ENCODE data around the gene GABRG3.
A peak's percentile ranks its signal among the peaks of the same experiment; 100 is the strongest.
"Not testable (repeated sequence)": the region's sequence is repeated elsewhere in the genome, so short reads cannot be mapped to it uniquely, and the experiment has no call there.

GABRG3 gene

DNA sequence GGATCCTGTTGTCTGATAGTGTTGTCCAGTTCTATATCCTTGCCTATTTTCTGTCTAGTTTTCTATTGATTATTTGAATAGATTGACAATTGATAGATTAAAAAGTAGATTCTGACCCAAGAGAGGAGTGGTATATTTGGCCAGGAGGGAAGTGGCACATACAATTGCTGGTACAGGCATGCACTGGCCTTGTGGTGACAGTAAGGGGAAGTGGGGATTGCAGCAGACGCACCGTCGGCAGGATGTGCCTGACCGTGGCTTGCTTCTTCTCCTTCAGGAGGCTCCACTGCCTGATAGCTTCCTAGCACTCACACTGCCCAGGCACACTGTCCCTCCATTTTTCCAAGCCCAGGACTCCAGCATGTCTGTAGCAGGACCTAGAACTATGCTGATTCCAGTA, 10.5 kb downstream of the GABRG3 start:
- DNase-seq (ENCODE audit: low read depth) = no peak
- no peak overlapping the region for H3K4me3 ChIP-seq (ENCODE audit: low read depth, low read length)

DNA sequence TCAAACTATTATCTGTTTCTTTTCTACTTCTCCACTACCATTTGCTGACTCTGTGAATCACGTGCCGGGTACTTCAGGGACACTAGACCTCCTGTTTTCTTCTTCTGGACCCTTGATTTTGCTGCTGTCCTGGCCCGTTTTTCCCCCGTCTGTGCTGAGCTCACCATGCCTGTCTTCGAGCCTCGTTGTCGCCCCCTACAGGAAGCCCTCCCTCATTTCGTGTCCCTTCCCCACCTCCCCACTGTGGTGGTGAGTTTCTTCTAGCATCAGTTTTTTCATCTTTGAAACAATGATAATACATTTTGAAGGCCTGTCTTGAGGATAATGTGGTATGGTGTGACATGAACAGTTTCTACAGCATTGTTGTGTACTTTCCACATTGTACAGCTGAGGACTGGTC, 12.8 kb downstream of the GABRG3 start:
- no peak for DNase-seq (ENCODE audit: low read depth)
- no peak overlapping the region for H3K4me3 ChIP-seq (ENCODE audit: low read depth, low read length)

DNA sequence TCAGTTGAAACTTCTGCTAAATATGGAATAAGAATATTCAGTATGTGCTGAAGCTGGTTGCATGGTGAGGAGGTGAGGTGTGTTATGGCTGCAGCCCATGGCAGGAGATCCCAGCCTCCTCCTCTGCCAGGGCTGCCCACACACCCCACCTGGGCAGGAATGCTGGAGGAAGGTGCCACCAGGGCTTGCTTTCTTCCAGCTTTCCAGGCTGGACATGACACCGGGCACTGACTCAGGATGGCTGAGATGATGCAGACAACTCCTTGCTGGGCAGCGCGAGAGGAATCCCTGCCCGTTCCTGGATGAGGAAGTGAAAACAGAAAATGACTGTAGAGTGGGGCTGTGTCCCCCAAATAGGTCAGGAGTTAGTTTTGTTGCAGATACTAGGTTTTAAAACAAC, 14.1 kb downstream of the GABRG3 start:
- no peak overlapping the region for H3K4me3 ChIP-seq (ENCODE audit: low read depth, low read length)
- DNase-seq (ENCODE audit: low read depth) = no peak

DNA sequence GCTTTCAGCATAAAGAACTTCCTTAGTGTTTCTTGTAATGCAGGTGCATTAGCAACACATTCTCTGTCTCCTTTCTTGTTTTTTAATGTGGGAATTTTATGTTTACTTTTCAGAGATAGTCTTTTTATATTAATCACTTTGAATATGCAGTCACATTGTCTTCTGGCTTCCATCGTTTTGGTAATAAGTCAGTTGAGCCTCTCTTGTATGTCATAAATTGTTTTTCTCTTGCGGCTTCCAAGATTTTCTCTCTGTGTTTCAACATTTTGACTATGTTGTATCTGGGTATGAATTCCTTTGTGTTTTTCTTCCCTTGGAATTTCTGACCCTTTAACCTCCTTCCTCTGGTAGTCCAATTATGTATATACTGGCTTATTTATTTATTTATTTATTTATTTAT, 25.3 kb downstream of the GABRG3 start:
- no peak overlapping the region for H3K4me3 ChIP-seq (ENCODE audit: low read depth, low read length)
- DNase-seq (ENCODE audit: low read depth) = no peak

DNA sequence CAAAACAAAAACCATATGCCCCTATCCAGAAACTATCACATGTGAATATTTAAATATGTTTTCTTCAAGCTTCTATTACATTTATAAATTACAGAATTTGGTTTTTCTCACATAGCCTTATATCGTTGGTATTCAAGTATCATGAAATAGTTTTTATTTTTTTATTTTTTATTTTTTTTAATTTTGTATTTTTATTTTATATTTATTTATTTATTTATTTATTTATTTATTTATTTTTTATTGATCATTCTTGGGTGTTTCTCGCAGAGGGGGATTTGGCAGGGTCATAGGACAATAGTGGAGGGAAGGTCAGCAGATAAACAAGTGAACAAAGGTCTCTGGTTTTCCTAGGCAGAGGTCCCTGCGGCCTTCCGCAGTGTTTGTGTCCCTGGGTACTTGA, 32.0 kb downstream of the GABRG3 start:
- not testable (repeated sequence) for DNase-seq (ENCODE audit: low read depth); H3K4me3 ChIP-seq (ENCODE audit: low read depth, low read length)

DNA sequence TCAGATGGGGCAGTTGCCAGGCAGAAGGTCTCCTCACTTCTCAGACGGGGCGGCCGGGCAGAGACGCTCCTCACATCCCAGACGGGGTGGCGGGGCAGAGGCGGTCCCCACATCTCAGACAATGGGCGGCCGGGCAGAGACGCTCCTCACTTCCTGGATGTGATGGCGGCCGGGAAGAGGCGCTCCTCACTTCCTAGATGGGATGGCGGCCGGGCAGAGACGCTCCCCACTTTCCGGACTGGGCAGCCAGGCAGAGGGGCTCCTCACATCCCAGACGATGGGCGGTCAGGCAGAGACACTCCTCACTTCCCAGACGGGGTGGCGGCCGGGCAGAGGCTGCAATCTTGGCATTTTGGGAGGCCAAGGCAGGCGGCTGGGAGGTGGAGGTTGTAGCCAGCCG, 33.2 kb downstream of the GABRG3 start:
- not testable (repeated sequence) for DNase-seq (ENCODE audit: low read depth); H3K4me3 ChIP-seq (ENCODE audit: low read depth, low read length)

DNA sequence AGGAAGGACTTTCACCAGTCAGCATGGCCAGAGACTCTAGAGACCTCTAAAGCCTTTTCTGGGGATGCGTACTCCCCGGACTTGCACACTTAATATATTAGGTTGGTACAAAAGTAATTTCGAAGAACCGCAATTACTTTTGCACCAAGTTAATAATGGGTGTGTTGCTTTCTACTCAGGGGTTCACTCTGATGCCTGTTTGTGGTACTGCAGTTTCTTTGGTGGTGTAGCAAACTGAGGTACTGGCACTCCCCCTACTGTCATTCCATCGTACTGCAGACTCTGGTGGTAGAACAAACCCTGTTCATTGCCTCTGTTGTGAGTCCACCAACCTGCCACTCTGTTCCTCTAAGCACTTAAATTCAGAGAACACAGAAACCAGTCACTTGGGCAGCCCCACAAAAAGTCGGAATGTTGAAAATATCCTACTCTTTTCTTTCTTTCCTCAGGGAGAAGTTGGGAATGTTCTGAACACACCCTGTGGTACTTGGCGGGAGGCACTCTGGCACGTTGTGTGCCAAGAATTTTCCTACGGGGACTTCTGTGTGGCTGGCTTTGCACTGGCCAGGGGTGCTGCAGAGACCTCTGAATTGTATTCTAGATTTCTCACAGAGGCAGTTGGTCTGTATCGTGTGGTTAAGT, 46.3 kb downstream of the GABRG3 start:
- no peak overlapping the region for H3K4me3 ChIP-seq (ENCODE audit: low read depth, low read length)
- peak; percentile 6 for DNase-seq (ENCODE audit: low read depth)

DNA sequence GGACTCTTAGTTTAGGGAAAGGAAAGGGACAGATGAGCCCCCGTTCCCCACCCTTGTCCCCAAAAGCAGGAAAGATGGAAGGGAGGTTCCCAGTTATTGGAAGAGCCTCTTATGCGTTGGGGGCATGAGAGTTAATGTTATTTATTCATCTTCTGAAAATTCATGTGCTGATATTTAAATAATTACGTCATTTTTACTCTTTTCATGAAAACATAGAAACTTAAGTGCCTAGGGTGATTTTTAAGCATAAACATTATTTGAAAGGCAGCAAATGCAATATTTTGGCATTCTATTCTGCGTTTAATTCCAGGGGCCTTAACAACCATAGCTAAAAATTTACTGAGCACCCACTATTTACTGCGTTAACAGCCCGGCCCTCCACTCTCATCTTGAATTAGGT, 48.7 kb downstream of the GABRG3 start:
- no peak overlapping the region for H3K4me3 ChIP-seq (ENCODE audit: low read depth, low read length)
- no peak for DNase-seq (ENCODE audit: low read depth)

DNA sequence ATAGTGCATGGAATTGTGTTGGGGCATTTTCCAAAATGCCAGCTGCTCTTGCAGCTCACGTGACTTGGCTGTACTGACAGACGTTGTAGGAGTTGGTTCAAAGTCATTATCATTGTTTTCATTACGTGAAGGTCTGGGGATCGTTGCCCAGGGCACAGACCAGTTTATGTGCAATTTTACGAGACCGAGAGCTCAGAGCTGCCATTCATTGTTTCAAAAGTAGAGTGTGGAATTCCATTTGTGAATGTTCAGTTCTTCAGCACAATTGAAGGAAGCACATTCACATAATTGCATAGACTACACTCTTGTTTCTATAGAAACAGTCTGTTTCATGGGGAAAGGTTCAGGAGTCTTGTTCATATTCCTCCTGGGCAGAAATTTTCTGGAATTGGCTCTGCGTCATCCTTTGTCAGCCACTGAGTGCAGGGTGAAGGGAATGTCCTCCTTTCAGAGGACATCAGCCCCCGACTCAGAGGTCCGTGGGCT, 54.5 kb downstream of the GABRG3 start:
- H3K4me3 ChIP-seq (ENCODE audit: low read depth, low read length) = no peak overlapping the region
- DNase-seq (ENCODE audit: low read depth) = no peak

DNA sequence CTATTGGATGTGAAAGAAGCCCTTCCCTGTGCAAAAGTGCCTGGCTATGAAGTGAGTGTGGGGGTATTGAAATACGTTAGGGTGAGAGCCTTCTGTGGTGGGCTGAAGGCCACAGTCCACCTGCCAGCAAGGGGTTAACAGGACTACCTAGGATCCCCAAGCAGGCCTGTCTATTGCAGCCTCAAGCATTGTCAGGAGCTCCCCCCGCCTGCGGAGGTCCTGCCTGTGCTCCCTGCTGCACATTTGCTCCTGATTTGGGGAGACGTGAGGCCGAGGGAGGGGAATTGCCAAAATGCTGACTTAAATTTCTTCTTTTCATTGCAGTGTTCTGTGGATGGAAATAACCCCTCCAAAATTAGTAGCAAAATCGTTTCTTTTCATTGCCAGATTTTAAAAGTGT, 56.2 kb downstream of the GABRG3 start:
- no peak for DNase-seq (ENCODE audit: low read depth)
- no peak overlapping the region for H3K4me3 ChIP-seq (ENCODE audit: low read depth, low read length)

DNA sequence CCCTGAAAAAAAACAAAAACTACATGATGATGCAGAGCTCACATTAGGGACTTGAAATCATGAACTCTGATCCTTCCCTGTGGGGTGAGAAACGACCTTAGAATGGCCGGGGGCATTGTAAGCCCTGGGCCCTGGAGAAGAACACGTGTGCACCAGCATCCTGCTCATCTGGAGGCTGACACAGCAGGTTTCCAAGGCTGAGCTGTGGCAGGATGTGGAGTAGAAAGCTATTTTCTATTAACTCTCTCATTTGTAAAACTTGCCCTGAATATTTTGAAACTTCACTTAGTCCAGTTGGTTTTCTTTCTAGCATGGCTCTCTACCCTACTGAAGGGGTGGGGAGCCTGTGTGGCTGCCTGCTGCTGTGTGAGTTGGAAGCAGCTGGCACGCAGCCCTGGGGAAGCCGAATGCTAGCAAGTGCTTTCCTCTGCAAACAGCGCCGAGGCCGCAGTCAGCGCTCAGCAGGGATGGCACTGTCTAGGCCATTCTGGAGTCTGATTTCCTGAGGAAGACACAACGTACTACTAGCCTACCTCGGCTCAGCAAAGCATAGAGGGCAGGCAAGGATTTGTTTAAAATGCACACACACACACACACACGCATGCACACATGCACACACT, 58.0 kb downstream of the GABRG3 start:
- no peak for DNase-seq (ENCODE audit: low read depth)
- no peak overlapping the region for H3K4me3 ChIP-seq (ENCODE audit: low read depth, low read length)

DNA sequence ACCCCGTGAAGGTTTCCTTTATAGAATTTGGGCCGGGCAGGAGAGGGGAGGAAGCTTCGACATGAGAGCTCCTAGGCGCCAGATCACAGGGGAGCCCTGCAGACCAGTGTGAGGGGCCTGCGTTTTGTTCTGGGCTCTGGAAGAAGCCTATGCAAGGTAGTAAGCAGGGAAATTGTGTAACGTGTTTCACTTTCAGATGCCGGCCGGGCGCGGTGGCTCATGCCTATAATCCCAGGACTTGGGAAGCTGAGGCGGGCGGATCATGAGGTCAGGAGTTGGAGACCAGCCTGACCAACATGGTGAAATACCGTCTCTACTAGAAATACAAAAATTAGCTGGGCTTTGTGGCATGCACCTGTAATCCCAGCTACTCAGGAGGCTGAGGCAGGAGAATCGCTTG, 65.2 kb downstream of the GABRG3 start:
- H3K4me3 ChIP-seq (ENCODE audit: low read depth, low read length) = no peak overlapping the region
- no peak for DNase-seq (ENCODE audit: low read depth)

DNA sequence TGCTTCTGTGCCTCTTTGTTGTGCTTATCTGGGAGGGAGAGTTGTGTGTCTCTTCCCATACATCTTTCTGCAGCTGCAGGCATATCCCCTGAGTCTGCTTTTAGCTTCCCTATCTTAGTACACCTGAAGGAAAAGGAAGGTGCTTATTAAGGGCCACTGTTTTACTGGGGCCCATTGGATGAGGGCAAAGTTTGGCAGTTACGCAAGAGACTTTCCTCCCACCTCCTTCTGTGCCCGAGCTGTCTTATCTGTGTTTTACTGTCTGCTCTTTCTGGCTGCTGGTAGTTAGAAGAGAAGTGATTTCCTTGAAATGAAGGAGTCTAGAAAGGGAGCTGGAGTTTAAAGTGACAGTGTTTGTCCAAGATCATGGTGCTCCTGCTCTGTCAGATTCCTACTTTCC, 66.5 kb downstream of the GABRG3 start:
- no peak for DNase-seq (ENCODE audit: low read depth)

DNA sequence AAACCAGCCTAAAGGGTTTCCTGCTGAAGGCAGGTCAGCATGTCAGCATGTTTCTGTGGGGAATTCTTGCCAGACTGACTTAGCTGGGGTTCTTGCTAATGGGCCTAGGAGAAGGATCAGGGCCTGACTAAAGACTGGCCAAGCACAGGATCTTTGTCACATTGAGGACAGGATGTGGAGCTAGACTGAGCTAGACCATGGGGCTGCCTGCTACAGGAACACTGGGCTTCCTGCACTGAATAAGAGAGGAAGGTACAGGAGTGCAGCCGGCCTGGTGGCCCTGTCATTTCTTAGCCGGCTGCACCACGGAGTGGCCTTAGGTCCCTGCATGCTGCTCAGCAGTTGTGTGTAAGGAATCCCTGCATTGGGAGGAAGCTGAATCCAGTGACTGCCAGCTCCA, 68.2 kb downstream of the GABRG3 start:
- no peak for DNase-seq (ENCODE audit: low read depth)

More for the DNA sequence above, 66.5 kb downstream of the GABRG3 start:
- H3K4me3 ChIP-seq (ENCODE audit: low read depth, low read length) = no peak overlapping the region

DNA sequence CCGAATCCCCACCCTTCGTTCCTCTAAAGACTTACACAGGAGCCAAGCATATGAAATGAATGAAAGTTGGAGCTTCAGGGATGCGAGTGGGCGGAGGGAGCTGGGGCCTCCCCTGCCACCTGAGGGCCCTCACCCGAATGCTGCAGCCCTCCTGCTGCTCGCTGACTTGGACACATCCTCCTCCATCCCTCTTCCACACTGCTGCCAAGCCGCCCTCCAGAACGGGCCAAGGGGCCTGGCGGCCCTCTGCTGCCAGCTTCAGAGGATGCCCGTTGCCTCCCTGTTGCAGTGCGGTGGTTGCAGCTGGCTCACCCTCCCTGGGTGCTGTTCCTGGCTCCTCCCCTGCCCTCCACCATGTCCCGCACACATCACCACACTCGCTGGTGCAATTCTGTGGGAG, 71.2 kb downstream of the GABRG3 start:
- H3K4me3 ChIP-seq (ENCODE audit: low read depth, low read length) = no peak overlapping the region

More for the DNA sequence above, 68.2 kb downstream of the GABRG3 start:
- no peak overlapping the region for H3K4me3 ChIP-seq (ENCODE audit: low read depth, low read length)

DNA sequence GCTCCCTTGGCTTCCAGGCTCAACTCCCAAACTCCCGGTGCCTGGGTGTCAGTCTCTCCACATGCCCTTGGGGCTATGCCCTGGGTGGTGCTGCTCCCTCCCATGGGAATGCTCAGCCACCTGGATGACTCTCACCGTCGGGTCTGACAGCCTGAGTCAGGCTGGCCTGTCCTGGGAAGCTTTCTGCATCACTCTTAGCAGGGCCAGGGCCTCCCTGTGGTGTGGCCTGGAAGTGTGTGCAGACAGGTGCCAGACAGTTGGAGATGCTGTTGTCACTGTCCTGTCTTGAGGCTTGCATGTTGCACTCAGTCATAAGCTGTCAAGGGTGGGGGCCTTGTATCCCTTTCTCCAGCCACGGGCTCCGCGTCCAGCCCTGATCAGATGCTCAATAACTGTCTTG, 71.7 kb downstream of the GABRG3 start:
- no peak overlapping the region for H3K4me3 ChIP-seq (ENCODE audit: low read depth, low read length)
- DNase-seq (ENCODE audit: low read depth) = no peak

More for the DNA sequence above, 71.2 kb downstream of the GABRG3 start:
- no peak for DNase-seq (ENCODE audit: low read depth)

DNA sequence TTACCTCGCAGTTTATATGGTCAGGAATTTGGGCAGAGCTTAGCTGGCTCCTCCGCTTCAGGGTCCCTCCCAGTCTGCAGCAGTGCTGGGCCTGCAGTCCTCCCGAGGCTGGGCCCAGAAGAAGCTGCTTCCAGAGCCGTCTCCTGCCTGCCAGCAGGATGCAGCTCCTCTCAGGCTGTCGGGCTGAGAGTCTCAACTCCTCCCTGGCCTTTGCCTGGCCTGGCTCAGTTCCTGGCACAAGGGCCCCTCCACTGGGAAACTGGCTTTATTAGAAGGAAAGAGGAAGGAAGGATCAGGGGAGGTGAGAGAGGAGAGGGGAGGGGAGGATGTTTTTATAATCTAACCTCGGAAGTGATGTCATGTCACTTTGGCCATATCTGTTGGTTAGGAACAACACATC, 72.8 kb downstream of the GABRG3 start:
- H3K4me3 ChIP-seq (ENCODE audit: low read depth, low read length) = no peak overlapping the region
- DNase-seq (ENCODE audit: low read depth) = no peak

DNA sequence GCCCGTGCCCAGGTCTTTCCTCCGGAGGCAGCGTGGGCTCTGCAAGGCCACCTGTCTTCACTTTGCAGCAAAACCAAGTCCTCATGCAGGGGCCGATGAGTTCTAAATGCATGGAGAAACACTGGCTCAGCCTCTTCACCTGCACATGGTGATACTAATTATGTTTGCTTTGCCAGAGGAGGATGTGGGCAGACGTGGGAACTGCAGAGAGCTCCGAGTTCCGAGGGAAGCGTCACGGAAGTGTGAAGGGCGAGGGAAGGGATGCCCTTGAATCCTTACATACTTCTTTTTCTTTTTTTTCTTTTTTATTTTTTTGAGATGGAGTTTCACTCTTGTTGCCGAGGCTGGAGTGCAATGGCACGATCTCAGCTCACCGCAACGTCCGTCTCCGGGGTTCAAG, 74.8 kb downstream of the GABRG3 start:
- no peak for DNase-seq (ENCODE audit: low read depth)
- no peak overlapping the region for H3K4me3 ChIP-seq (ENCODE audit: low read depth, low read length)

DNA sequence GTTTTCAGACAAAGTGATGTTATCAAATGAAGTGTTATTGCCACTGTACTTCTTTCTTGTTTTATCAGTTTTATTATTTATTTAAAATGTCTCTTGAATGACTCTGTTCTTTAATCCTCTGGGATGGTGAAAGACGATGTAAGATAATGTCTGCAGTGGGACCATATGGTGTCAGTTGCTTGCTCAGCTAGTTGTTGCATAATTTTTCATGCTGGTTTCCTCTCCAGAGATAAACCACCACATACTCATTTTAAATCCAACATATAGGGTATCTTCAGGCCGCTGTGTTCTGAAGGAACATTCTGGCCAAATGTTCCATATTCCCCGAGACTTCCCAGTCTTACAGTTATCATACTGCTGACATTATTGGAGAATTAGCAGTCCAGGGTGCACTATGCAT, 75.9 kb downstream of the GABRG3 start:
- DNase-seq (ENCODE audit: low read depth) = no peak
- no peak overlapping the region for H3K4me3 ChIP-seq (ENCODE audit: low read depth, low read length)

DNA sequence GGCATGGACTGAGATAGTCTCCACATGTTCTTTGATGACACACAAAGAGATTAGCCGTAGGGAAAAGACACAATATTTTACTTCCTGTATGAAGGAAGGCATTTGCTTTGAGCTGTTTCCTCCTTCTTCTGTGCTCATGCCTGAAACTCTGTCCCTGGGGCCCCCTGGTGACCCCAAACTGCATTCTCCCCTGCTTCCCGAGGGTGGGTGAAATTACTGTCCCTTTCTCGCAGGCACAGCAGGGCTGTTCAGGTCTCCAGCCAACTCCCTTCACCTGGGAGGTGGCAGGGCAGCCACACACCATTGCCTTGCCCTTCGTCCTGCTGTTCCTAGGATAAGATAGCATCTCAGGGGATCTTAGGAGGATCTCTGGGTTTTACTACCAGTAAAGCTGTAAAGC, 79.2 kb downstream of the GABRG3 start:
- DNase-seq (ENCODE audit: low read depth) = no peak
- no peak overlapping the region for H3K4me3 ChIP-seq (ENCODE audit: low read depth, low read length)

DNA sequence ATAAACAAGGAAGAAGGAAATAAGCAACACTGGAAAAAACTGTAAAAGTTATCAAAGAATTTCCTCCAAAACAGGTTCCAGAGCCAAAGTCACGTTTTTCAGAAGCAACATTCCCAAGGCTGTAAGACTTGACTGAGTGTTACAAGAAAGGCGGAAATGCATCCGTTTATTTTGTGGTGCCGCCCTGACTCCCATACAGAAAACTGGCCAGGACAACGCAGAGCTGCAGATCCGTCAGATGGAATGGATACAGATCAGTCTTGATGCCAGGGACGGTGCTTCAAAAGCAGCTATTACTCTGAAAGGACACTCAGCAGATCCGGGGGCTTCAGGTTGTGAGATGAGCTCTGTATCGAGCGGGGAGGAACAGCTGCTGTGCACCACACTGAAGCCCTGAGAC, 83.4 kb downstream of the GABRG3 start:
- DNase-seq (ENCODE audit: low read depth) = no peak

More for the DNA sequence above, 83.4 kb downstream of the GABRG3 start:
- no peak overlapping the region for H3K4me3 ChIP-seq (ENCODE audit: low read depth, low read length)

Measured in skeletal muscle cell (primary cell).